ENCODE results near the gene ZNF611.

DNA sequence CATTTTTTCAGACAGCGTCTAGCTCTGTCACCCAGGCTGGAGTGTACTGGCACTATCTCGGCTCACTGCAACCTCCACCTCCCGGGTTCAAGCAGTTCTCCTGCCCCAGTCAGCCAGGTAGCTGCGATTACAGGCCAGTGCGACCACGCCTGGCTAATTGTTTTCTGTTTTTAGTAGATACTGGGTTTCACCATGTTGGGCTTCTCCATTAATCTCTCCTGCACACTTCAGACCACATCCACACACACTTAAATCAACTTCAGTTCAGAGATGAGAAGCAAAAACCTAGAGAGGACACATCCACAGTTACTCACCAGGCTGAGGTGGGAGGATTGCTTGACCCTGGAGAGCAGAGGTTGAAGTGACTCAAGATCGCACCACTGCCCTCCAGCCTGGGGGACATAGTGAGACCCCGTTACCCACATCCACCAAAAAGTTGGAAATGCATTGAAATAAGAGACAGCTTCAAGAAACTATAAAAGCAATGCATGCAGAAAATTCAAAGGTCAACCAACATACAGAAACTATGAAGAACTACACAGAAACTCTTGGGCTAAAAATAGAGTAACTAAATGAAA, 42.3 kb downstream of the ZNF611 start:
- no peak for TF ChIP-seq EZH2phosphoT487 (IDR thresholded peaks at IDR 0.05; ENCODE audit: borderline replicate concordance, low read length)
- TF ChIP-seq, protein P1, sequence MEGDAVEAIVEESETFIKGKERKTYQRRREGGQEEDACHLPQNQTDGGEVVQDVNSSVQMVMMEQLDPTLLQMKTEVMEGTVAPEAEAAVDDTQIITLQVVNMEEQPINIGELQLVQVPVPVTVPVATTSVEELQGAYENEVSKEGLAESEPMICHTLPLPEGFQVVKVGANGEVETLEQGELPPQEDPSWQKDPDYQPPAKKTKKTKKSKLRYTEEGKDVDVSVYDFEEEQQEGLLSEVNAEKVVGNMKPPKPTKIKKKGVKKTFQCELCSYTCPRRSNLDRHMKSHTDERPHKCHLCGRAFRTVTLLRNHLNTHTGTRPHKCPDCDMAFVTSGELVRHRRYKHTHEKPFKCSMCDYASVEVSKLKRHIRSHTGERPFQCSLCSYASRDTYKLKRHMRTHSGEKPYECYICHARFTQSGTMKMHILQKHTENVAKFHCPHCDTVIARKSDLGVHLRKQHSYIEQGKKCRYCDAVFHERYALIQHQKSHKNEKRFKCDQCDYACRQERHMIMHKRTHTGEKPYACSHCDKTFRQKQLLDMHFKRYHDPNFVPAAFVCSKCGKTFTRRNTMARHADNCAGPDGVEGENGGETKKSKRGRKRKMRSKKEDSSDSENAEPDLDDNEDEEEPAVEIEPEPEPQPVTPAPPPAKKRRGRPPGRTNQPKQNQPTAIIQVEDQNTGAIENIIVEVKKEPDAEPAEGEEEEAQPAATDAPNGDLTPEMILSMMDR (IDR thresholded peaks at IDR 0.05; ENCODE audit: low read depth, low read length, poor library complexity, severe bottlenecking), result no peak

Data from DOHH2 (cell line).